ENCODE measurements around the gene AZIN2. TPM values are rescaled to one million over a fixed set of nuclear protein-coding genes. Genes with fewer than 3 reads are reported as not detected.
"Not testable (repeated sequence)": the region's sequence is repeated elsewhere in the genome, so short reads cannot be mapped to it uniquely, and the experiment has no call there.

AZIN2 gene
- total RNA-seq, 1 donor from 2014 or later = 0.98 TPM

- H3K4me3 ChIP-seq (ENCODE audit: low read depth, low read length) = no peak overlapping the region
- no peak for TF ChIP-seq CTCF (conservative IDR thresholded peaks at IDR 0.05; ENCODE audit: low read depth, low read length)
- DNase-seq (ENCODE audit: low read depth) = no peak
Measured at GRCh38 chr1:33057095-33057494, 23.9 kb upstream of the AZIN2 start.

- no peak for DNase-seq (ENCODE audit: low read depth)
- no peak overlapping the region for H3K4me3 ChIP-seq (ENCODE audit: low read depth, low read length)
- TF ChIP-seq CTCF (conservative IDR thresholded peaks at IDR 0.05; ENCODE audit: low read depth, low read length) = no peak
Measured at GRCh38 chr1:33060579-33061083, 20.3 kb upstream of the AZIN2 start.

- DNase-seq (ENCODE audit: low read depth) = no peak
- no peak overlapping the region for H3K4me3 ChIP-seq (ENCODE audit: low read depth, low read length)
- no peak for TF ChIP-seq CTCF (conservative IDR thresholded peaks at IDR 0.05; ENCODE audit: low read depth, low read length)
Measured at GRCh38 chr1:33061834-33062233, 19.1 kb upstream of the AZIN2 start.

GRCh38 chr1:33064284-33064683, 16.7 kb upstream of the AZIN2 start:
- H3K4me3 ChIP-seq (ENCODE audit: low read depth, low read length); DNase-seq (ENCODE audit: low read depth): not testable (repeated sequence)

- DNase-seq (ENCODE audit: low read depth) = no peak
- no peak overlapping the region for H3K4me3 ChIP-seq (ENCODE audit: low read depth, low read length)
- no peak for TF ChIP-seq CTCF (conservative IDR thresholded peaks at IDR 0.05; ENCODE audit: low read depth, low read length)
Measured at GRCh38 chr1:33065301-33065700, 15.7 kb upstream of the AZIN2 start.

GRCh38 chr1:33066477-33066876, 14.5 kb upstream of the AZIN2 start:
- H3K4me3 ChIP-seq (ENCODE audit: low read depth, low read length); DNase-seq (ENCODE audit: low read depth): not testable (repeated sequence)

GRCh38 chr1:33068108-33068507, 12.8 kb upstream of the AZIN2 start:
- H3K4me3 ChIP-seq (ENCODE audit: low read depth, low read length); DNase-seq (ENCODE audit: low read depth): not testable (repeated sequence)

GRCh38 chr1:33070628-33071027, 10.3 kb upstream of the AZIN2 start:
- DNase-seq (ENCODE audit: low read depth) = no peak
- no peak for TF ChIP-seq CTCF (conservative IDR thresholded peaks at IDR 0.05; ENCODE audit: low read depth, low read length)
- no peak overlapping the region for H3K4me3 ChIP-seq (ENCODE audit: low read depth, low read length)

- DNase-seq (ENCODE audit: low read depth) = no peak
- no peak for TF ChIP-seq CTCF (conservative IDR thresholded peaks at IDR 0.05; ENCODE audit: low read depth, low read length)
- no peak overlapping the region for H3K4me3 ChIP-seq (ENCODE audit: low read depth, low read length)
Measured at GRCh38 chr1:33072707-33073106, 8.2 kb upstream of the AZIN2 start.

Measured in epithelial cell of proximal tubule (primary cell).